Colonic mucosa (tissue), 4 donors: Measurements from ENCODE around the gene FBXL7. TPM values are rescaled to one million over a fixed set of nuclear protein-coding genes. Genes with fewer than 3 reads are reported as not detected.

Experiments used
- DNase-seq: peaks from one replicate; pipeline ENCODE4 v3.0.0-alpha.2; 2020
- H3K27ac ChIP-seq: fragments of 200-600 bp; one replicate; pipeline ENCODE4 v1.8.0; 2021
- H3K27me3 ChIP-seq: fragments of 200-600 bp; one replicate; pipeline ENCODE4 v1.8.0; 2021
- H3K36me3 ChIP-seq: fragments of 200-600 bp; one replicate; pipeline ENCODE4 v1.8.0; 2021
- H3K4me1 ChIP-seq: fragments of 200-600 bp; one replicate; pipeline ENCODE4 v1.8.0; 2021; ENCODE audit warnings: mild to moderate bottlenecking
- H3K4me3 ChIP-seq: fragments of 200-600 bp; one replicate; pipeline ENCODE4 v1.8.0; 2021
- H3K9ac ChIP-seq, 2 donors: one replicate each; pipeline ENCODE4 v1.7.0; 2013; ENCODE audit warnings: control low read depth in 2 of 2, low read depth in 2 of 2, low read length in 2 of 2
- H3K9me3 ChIP-seq: fragments of 200-600 bp; one replicate; pipeline ENCODE4 v1.8.0; 2021
- CTCF ChIP-seq: fragments of 200-600 bp; IDR thresholded peaks from one replicate; pipeline ENCODE4 v1.8.0; 2022; ENCODE audit warnings: antibody characterized with exemption, mild to moderate bottlenecking
- intact Hi-C: fragments of 100-400 bp; cut with DNase I; formaldehyde crosslinking; loops from one replicate; pipeline ENCODE4 v1.14.1; 2022
- total RNA-seq, 2 donors: library from RNA; stranded (reverse); fragmentation: NEBNext Ultra II Directional in 1 of 2; extraction: Animal tissue kit (Norgen Biotek cat#: 25700) in 1 of 2; gene quantifications; one replicate each; pipeline ENCODE4 v1.2.1, GENCODE V29; 2021
- donor health status: healthy.
- donor health status: DM: no; HTN: no; CAD: no.
- donor health status: DM: no; HTN: no; CAD: no.

The FBXL7 gene
- total RNA-seq, 2 donors from 2014 or later, result 1.6 to 3.0 TPM

GRCh38 chr5:15501091-15501791, 1.3 kb downstream of the FBXL7 start:
- Histone ChIP-seq H3K9me3 (no peaks in the 10 kb centered on the region), H3K4me3 (peak overlapping the region; percentile 38), H3K9ac (peak overlapping the region in 1 of 2 donors; percentile 51), H3K27ac (peak overlapping the region; percentile 63), H3K4me1 (no peaks in the 10 kb centered on the region), H3K27me3 (peaks cover 12% of the 10 kb centered on the region), H3K36me3 (no peaks in the 10 kb centered on the region)
- TF ChIP-seq CTCF, result no peak
- intact Hi-C loops, result no loop called here
- peak; percentile 25 for DNase-seq

- Histone ChIP-seq H3K9ac (no peak overlapping the region), H3K4me1 (no peaks in the 10 kb centered on the region), H3K4me3 (no peak overlapping the region), H3K9me3 (no peaks in the 10 kb centered on the region), H3K27ac (no peak overlapping the region), H3K36me3 (no peaks in the 10 kb centered on the region), H3K27me3 (peaks cover 12% of the 10 kb centered on the region)
- TF ChIP-seq CTCF, result no peak
- intact Hi-C loops, result no loop called here
- DNase-seq, result no peak
Measured at GRCh38 chr5:15502208-15502607, 2.2 kb downstream of the FBXL7 start.

- Histone ChIP-seq H3K4me3 (no peak overlapping the region), H3K27me3 (no peaks in the 10 kb centered on the region), H3K36me3 (no peaks in the 10 kb centered on the region), H3K27ac (no peak overlapping the region), H3K9ac (no peak overlapping the region), H3K4me1 (no peaks in the 10 kb centered on the region), H3K9me3 (no peaks in the 10 kb centered on the region)
- TF ChIP-seq CTCF, result no peak
- intact Hi-C loops, result no loop called here
- DNase-seq, result no peak
Measured at GRCh38 chr5:15506146-15506545, 6.2 kb downstream of the FBXL7 start.

- no peaks in the 10 kb centered on the region for H3K9me3 ChIP-seq
- H3K36me3 ChIP-seq, result no peaks in the 10 kb centered on the region
- intact Hi-C loops, result no loop called here
- DNase-seq, result no peak
- no peak overlapping the region for H3K4me3 ChIP-seq
- no peaks in the 10 kb centered on the region for H3K27me3 ChIP-seq
- no peak for TF ChIP-seq CTCF
- H3K9ac ChIP-seq, result no peak overlapping the region
- H3K27ac ChIP-seq, result no peak overlapping the region
- no peaks in the 10 kb centered on the region for H3K4me1 ChIP-seq
Measured at GRCh38 chr5:15506897-15507296, 6.9 kb downstream of the FBXL7 start.

- no peak overlapping the region for H3K9ac ChIP-seq
- no peaks in the 10 kb centered on the region for H3K36me3 ChIP-seq
- no peak for DNase-seq
- no peaks in the 10 kb centered on the region for H3K9me3 ChIP-seq
- H3K27me3 ChIP-seq, result no peaks in the 10 kb centered on the region
- no peaks in the 10 kb centered on the region for H3K4me1 ChIP-seq
- H3K27ac ChIP-seq, result no peak overlapping the region
- intact Hi-C loops, result no loop called here
- H3K4me3 ChIP-seq, result no peak overlapping the region
- TF ChIP-seq CTCF, result no peak
Measured at GRCh38 chr5:15510092-15510491, 10.1 kb downstream of the FBXL7 start.
